GM23338 (cell line): Measurements from ENCODE around the gene MPP4. TPM values are rescaled to one million over a fixed set of nuclear protein-coding genes. Genes with fewer than 3 reads are reported as not detected.

Experiments used
- ATAC-seq: fragments of 200-7000 bp; cut with Tn5 transposase; 3 replicates; pipeline ENCODE4 v1.9.1; 2020
- DNase-seq: peaks from one replicate; pipeline ENCODE4 v3.0.0-alpha.2; 2015; ENCODE audit warnings: low spot score
- H2AFZ ChIP-seq: fragments of 200-600 bp; sonication (generic); 2 replicates; pipeline ENCODE4 v1.8.0; 2016; ENCODE audit warnings: antibody characterized with exemption, mild to moderate bottlenecking, moderate library complexity
- H3F3A ChIP-seq: fragments of 200-600 bp; sonication (generic); replicated peaks from 2 replicates; pipeline ENCODE4 v1.8.0; 2017; ENCODE audit warnings: antibody characterized with exemption, mixed run types, low read depth
- H3K27ac ChIP-seq: fragments of 200-600 bp; sonication (generic); 2 replicates; pipeline ENCODE4 v1.6.1; 2016; ENCODE audit warnings: low read depth
- H3K27me3 ChIP-seq: fragments of 200-600 bp; sonication (generic); 2 replicates; pipeline ENCODE4 v1.8.0; 2016; ENCODE audit warnings: mild to moderate bottlenecking, mixed run types, moderate library complexity; ENCODE audit not compliant: insufficient read depth
- H3K36me3 ChIP-seq: fragments of 200-600 bp; sonication (generic); 2 replicates; pipeline ENCODE4 v1.8.0; 2016; ENCODE audit warnings: mild to moderate bottlenecking; ENCODE audit not compliant: insufficient read depth
- H3K4me1 ChIP-seq: fragments of 200-600 bp; sonication (generic); 2 replicates; pipeline ENCODE4 v1.8.0; 2016; ENCODE audit warnings: mild to moderate bottlenecking, moderate library complexity; ENCODE audit not compliant: insufficient read depth
- H3K4me2 ChIP-seq: fragments of 200-600 bp; sonication (generic); 2 replicates; pipeline ENCODE4 v1.7.1; 2017; ENCODE audit warnings: mixed run types
- H3K4me3 ChIP-seq: fragments of 200-600 bp; sonication (generic); 2 replicates; pipeline ENCODE4 v1.6.1; 2016; ENCODE audit warnings: mixed run types
- H3K79me2 ChIP-seq: fragments of 200-600 bp; sonication (generic); replicated peaks from 2 replicates; pipeline ENCODE4 v1.8.0; 2017; ENCODE audit warnings: mild to moderate bottlenecking; ENCODE audit not compliant: insufficient read depth
- H3K9me2 ChIP-seq: fragments of 200-600 bp; sonication (generic); 2 replicates; pipeline ENCODE4 v1.8.0; 2017; ENCODE audit not compliant: insufficient read depth
- H4K20me1 ChIP-seq: fragments of 200-600 bp; sonication (generic); replicated peaks from 2 replicates; pipeline ENCODE4 v1.8.0; 2017; ENCODE audit warnings: mild to moderate bottlenecking; ENCODE audit not compliant: insufficient read depth
- H3K27ac Mint-ChIP-seq: 2 replicates; pipeline ENCODE4 v1.8.0; 2020; ENCODE audit warnings: inconsistent platforms, mild to moderate bottlenecking, moderate library complexity, mixed read lengths
- H3K27me3 Mint-ChIP-seq: 3 replicates; pipeline ENCODE4 v1.8.0; 2022; ENCODE audit warnings: low read depth, mild to moderate bottlenecking, moderate library complexity, mixed read lengths, inconsistent platforms; ENCODE audit not compliant: insufficient read depth, poor library complexity
- H3K36me3 Mint-ChIP-seq: 3 replicates; pipeline ENCODE4 v1.8.0; 2021; ENCODE audit warnings: low read depth, mild to moderate bottlenecking, inconsistent platforms, moderate library complexity, mixed read lengths
- H3K4me1 Mint-ChIP-seq: 3 replicates; pipeline ENCODE4 v1.8.0; 2020; ENCODE audit warnings: mild to moderate bottlenecking, inconsistent platforms, mixed read lengths
- H3K4me3 Mint-ChIP-seq: 3 replicates; pipeline ENCODE4 v1.8.0; 2021; ENCODE audit warnings: moderate library complexity, mild to moderate bottlenecking, inconsistent platforms, mixed read lengths
- H3K9me3 Mint-ChIP-seq: 3 replicates; pipeline ENCODE4 v1.8.0; 2020; ENCODE audit warnings: moderate library complexity, mild to moderate bottlenecking, inconsistent platforms, mixed read lengths
- CREB1 ChIP-seq: fragments of 250-450 bp; sonication (Bioruptor Pico); IDR thresholded peaks from 2 replicates; pipeline ENCODE4 v1.5.0; 2020; ENCODE audit warnings: low read depth, mild to moderate bottlenecking, moderate library complexity
- ETS1 ChIP-seq: IDR thresholded peaks from 2 replicates; pipeline ENCODE4 v1.6.1; 2016; ENCODE audit warnings: antibody characterized with exemption
- EZH2 ChIP-seq: fragments of 200-600 bp; sonication (generic); IDR thresholded peaks from one replicate; pipeline ENCODE4 v1.8.0; 2017; ENCODE audit warnings: antibody characterized with exemption, mild to moderate bottlenecking, low read depth; ENCODE audit not compliant: unreplicated experiment
- EZH2phosphoT487 ChIP-seq: fragments of 200-600 bp; sonication (generic); IDR thresholded peaks from one replicate; pipeline ENCODE4 v1.8.1; 2018; ENCODE audit warnings: antibody characterized with exemption; ENCODE audit not compliant: unreplicated experiment
- JUNB ChIP-seq: IDR thresholded peaks from one replicate; pipeline ENCODE4 v1.6.1; 2016; ENCODE audit warnings: antibody characterized with exemption; ENCODE audit not compliant: unreplicated experiment
- NANOG ChIP-seq: IDR thresholded peaks from 2 replicates; pipeline ENCODE4 v1.6.1; 2016; ENCODE audit warnings: antibody characterized with exemption, borderline replicate concordance
- POLR2AphosphoS5 ChIP-seq: IDR thresholded peaks from 2 replicates; pipeline ENCODE4 v1.6.1; 2016; ENCODE audit warnings: antibody characterized with exemption, low read depth
- REST ChIP-seq: IDR thresholded peaks from one replicate; pipeline ENCODE4 v1.6.1; 2018; ENCODE audit warnings: antibody characterized with exemption; ENCODE audit not compliant: unreplicated experiment
- STAT1 ChIP-seq: IDR thresholded peaks from one replicate; pipeline ENCODE4 v1.6.1; 2016; ENCODE audit warnings: antibody characterized with exemption; ENCODE audit not compliant: unreplicated experiment
- ZNF114 ChIP-seq: fragments of 250-450 bp; sonication (Bioruptor Pico); IDR thresholded peaks from 2 replicates; pipeline ENCODE4 v1.5.0; 2020; ENCODE audit warnings: mild to moderate bottlenecking, moderate library complexity
- ZNF331 ChIP-seq: fragments of 250-450 bp; sonication (Bioruptor Pico); IDR thresholded peaks from 2 replicates; pipeline ENCODE4 v1.5.0; 2020; ENCODE audit warnings: low read depth, mild to moderate bottlenecking, moderate library complexity
- polyA plus RNA-seq: library from polyadenylated mRNA; unstranded; fragments of >200 nt; fragmentation: Nextera tagmentation; extraction: Ambion mirVana; gene quantifications from 2 replicates; pipeline ENCODE4 v1.2.1, GENCODE V29; 2016
- total RNA-seq: library from RNA; depleted of rRNA; stranded (reverse); fragments of >200 nt; shearing (Covaris generic); gene quantifications from 2 replicates; pipeline ENCODE4 v1.2.3, GENCODE V29; 2014
- TF ChIP-seq, protein P1 (sequence below), 2 experiments: fragments of 200-600 bp in 1 of 2; sonication (generic) in 1 of 2; conservative IDR thresholded peaks; 2 replicates each; pipeline versions ENCODE4 v1.5.1 to v1.6.1; 2016 to 2017; ENCODE audit warnings: antibody characterized with exemption in 2 of 2, low read depth in 2 of 2, mild to moderate bottlenecking in 2 of 2, moderate library complexity in 1 of 2
- TF ChIP-seq, protein P2 (sequence below): fragments of 250-450 bp; sonication (Bioruptor Pico); IDR thresholded peaks from 2 replicates; pipeline ENCODE4 v1.5.0; 2020; ENCODE audit warnings: mild to moderate bottlenecking, moderate library complexity

Gene MPP4
- total and polyA plus RNA-seq, 2 experiments from 2014 or later, result not detected

GRCh38 chr2:201709747-201710146 lies 11.3 kb upstream of the MPP4 start:
- peaks cover 29% of the 10 kb centered on the region for H3K36me3 Mint-ChIP-seq
- Histone ChIP-seq H3K4me1 (no peaks in the 10 kb centered on the region), H3K4me2 (no peak overlapping the region), H3K27me3 (no peaks in the 10 kb centered on the region), H3K9me2 (no peaks in the 10 kb centered on the region), H4K20me1 (no peaks in the 10 kb centered on the region), H2AFZ (no peak overlapping the region), H3F3A (no peaks in the 10 kb centered on the region), H3K4me3 (no peak overlapping the region), H3K27ac (no peak overlapping the region), H3K36me3 (peaks cover 34% of the 10 kb centered on the region), H3K79me2 (no peaks in the 10 kb centered on the region)
- no peaks in the 10 kb centered on the region for H3K4me1 Mint-ChIP-seq
- TF ChIP-seq, protein P1, sequence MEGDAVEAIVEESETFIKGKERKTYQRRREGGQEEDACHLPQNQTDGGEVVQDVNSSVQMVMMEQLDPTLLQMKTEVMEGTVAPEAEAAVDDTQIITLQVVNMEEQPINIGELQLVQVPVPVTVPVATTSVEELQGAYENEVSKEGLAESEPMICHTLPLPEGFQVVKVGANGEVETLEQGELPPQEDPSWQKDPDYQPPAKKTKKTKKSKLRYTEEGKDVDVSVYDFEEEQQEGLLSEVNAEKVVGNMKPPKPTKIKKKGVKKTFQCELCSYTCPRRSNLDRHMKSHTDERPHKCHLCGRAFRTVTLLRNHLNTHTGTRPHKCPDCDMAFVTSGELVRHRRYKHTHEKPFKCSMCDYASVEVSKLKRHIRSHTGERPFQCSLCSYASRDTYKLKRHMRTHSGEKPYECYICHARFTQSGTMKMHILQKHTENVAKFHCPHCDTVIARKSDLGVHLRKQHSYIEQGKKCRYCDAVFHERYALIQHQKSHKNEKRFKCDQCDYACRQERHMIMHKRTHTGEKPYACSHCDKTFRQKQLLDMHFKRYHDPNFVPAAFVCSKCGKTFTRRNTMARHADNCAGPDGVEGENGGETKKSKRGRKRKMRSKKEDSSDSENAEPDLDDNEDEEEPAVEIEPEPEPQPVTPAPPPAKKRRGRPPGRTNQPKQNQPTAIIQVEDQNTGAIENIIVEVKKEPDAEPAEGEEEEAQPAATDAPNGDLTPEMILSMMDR (conservative IDR thresholded peaks at IDR 0.05; ENCODE audit: low read depth in 2 of 2), result no peak
- TF ChIP-seq CREB1 (CRISPR knock-in tag), result no peak
- TF ChIP-seq ZNF331 (CRISPR knock-in tag), result no peak
- no peak for TF ChIP-seq EZH2phosphoT487
- no peak for TF ChIP-seq NANOG
- TF ChIP-seq JUNB, result no peak
- no peak for TF ChIP-seq EZH2
- TF ChIP-seq, protein P2, sequence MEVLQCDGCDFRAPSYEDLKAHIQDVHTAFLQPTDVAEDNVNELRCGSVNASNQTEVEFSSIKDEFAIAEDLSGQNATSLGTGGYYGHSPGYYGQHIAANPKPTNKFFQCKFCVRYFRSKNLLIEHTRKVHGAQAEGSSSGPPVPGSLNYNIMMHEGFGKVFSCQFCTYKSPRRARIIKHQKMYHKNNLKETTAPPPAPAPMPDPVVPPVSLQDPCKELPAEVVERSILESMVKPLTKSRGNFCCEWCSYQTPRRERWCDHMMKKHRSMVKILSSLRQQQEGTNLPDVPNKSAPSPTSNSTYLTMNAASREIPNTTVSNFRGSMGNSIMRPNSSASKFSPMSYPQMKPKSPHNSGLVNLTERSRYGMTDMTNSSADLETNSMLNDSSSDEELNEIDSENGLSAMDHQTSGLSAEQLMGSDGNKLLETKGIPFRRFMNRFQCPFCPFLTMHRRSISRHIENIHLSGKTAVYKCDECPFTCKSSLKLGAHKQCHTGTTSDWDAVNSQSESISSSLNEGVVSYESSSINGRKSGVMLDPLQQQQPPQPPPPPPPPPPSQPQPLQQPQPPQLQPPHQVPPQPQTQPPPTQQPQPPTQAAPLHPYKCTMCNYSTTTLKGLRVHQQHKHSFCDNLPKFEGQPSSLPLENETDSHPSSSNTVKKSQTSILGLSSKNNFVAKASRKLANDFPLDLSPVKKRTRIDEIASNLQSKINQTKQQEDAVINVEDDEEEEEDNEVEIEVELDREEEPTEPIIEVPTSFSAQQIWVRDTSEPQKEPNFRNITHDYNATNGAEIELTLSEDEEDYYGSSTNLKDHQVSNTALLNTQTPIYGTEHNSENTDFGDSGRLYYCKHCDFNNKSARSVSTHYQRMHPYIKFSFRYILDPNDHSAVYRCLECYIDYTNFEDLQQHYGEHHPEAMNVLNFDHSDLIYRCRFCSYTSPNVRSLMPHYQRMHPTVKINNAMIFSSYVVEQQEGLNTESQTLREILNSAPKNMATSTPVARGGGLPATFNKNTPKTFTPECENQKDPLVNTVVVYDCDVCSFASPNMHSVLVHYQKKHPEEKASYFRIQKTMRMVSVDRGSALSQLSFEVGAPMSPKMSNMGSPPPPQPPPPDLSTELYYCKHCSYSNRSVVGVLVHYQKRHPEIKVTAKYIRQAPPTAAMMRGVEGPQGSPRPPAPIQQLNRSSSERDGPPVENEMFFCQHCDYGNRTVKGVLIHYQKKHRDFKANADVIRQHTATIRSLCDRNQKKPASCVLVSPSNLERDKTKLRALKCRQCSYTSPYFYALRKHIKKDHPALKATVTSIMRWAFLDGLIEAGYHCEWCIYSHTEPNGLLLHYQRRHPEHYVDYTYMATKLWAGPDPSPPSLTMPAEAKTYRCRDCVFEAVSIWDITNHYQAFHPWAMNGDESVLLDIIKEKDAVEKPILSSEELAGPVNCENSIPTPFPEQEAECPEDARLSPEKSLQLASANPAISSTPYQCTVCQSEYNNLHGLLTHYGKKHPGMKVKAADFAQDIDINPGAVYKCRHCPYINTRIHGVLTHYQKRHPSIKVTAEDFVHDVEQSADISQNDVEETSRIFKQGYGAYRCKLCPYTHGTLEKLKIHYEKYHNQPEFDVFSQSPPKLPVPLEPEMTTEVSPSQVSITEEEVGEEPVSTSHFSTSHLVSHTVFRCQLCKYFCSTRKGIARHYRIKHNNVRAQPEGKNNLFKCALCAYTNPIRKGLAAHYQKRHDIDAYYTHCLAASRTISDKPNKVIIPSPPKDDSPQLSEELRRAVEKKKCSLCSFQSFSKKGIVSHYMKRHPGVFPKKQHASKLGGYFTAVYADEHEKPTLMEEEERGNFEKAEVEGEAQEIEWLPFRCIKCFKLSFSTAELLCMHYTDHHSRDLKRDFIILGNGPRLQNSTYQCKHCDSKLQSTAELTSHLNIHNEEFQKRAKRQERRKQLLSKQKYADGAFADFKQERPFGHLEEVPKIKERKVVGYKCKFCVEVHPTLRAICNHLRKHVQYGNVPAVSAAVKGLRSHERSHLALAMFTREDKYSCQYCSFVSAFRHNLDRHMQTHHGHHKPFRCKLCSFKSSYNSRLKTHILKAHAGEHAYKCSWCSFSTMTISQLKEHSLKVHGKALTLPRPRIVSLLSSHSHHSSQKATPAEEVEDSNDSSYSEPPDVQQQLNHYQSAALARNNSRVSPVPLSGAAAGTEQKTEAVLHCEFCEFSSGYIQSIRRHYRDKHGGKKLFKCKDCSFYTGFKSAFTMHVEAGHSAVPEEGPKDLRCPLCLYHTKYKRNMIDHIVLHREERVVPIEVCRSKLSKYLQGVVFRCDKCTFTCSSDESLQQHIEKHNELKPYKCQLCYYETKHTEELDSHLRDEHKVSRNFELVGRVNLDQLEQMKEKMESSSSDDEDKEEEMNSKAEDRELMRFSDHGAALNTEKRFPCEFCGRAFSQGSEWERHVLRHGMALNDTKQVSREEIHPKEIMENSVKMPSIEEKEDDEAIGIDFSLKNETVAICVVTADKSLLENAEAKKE (CRISPR knock-in tag), result no peak
- TF ChIP-seq STAT1, result no peak
- no peak for TF ChIP-seq POLR2AphosphoS5
- no peak for TF ChIP-seq REST
- TF ChIP-seq ZNF114 (CRISPR knock-in tag), result no peak
- TF ChIP-seq ETS1, result no peak
- H3K27ac Mint-ChIP-seq, result no peak overlapping the region
- H3K4me3 Mint-ChIP-seq, result no peak overlapping the region
- DNase-seq, result no peak
- H3K9me3 Mint-ChIP-seq, result no peaks in the 10 kb centered on the region
- no peaks in the 10 kb centered on the region for H3K27me3 Mint-ChIP-seq
- no peak for ATAC-seq
